ENCODE data around the gene TKTL1. TPM values are rescaled to one million over a fixed set of nuclear protein-coding genes. Genes with fewer than 3 reads are reported as not detected.

The TKTL1 gene
- polyA plus RNA-seq, 4 donors: 0.12 to 0.18 TPM; not detected in 2

DNA sequence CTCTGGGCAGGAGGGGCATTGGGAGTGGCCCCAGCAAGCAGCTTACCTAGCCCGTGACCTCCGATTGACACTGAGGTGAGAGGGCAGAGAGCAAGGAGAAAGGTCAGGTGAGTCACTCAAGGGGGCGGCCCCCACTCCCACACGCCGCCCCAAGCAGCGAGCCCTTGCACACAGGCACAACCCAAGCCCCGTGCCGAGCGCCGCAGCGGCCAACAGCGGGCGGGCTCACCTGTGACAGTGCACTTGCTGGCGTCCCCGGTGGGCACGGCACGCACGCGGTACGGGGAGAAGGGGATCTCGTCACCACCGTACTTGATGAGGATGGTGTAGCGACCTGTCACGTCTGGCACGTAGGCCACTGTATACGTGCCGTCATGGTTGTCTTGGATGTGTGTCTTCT is 61.6 kb downstream of the TKTL1 start:
- DNase-seq (no peak), FAIRE-seq (no peak)
- peaks cover 0 to 79% (median 7%) of the 10 kb centered on the region in 3 donors for H3K36me3 ChIP-seq (ENCODE audit: control insufficient read depth in 3 of 3, insufficient read depth in 2 of 3, low read depth in 1 of 3, low read length in 3 of 3)
- no peaks in the 10 kb centered on the region for H3K27me3 ChIP-seq (ENCODE audit: control insufficient read depth in 3 of 3, insufficient read depth in 3 of 3, low read length in 3 of 3)
- H3K4me1 ChIP-seq (ENCODE audit: control insufficient read depth in 3 of 3, insufficient read depth in 2 of 3, low read depth in 1 of 3, low read length in 2 of 3): no peaks in the 10 kb centered on the region
- H3K4me3 ChIP-seq (ENCODE audit: low read depth in 1 of 3, low read length in 3 of 3): no peak overlapping the region
- no peaks in the 10 kb centered on the region for H3K9me3 ChIP-seq (ENCODE audit: control insufficient read depth in 2 of 2, insufficient read depth in 1 of 2, low read depth in 1 of 2, low read length in 1 of 2)
- 88 to 93% (median 89%) methylated on average over 22 to 27 of the region's 27 CpGs for WGBS, 3 donors
- H3K27ac ChIP-seq (ENCODE audit: low read depth in 1 of 3, low read length in 2 of 3): no peak overlapping the region

DNA sequence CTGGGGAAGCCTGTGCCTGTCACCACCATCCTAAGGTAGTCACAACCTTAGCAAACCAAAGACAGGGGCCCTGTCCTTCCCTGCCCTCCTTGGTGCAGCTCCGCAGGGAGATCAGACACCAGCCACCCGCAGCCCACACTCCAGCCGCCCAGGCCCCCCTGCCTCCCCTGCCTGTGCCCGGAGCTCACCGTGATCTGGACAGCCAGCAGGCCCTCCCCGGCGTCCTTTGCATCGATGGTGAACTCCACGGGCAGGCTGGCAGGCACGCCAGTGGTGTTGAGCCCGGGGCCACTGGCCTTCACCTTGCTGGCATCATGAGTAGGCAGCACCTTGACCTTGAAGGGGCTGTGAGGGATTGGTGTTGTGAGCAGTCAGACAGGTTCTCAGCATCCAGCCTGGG is 62.4 kb downstream of the TKTL1 start:
- Histone ChIP-seq H3K27me3 (ENCODE audit: control insufficient read depth in 3 of 3, insufficient read depth in 3 of 3, low read length in 3 of 3) (no peaks in the 10 kb centered on the region), H3K27ac (ENCODE audit: low read depth in 1 of 3, low read length in 2 of 3) (no peak overlapping the region), H3K9me3 (ENCODE audit: control insufficient read depth in 2 of 2, insufficient read depth in 1 of 2, low read depth in 1 of 2, low read length in 1 of 2) (no peaks in the 10 kb centered on the region), H3K36me3 (ENCODE audit: control insufficient read depth in 3 of 3, insufficient read depth in 2 of 3, low read depth in 1 of 3, low read length in 3 of 3) (peaks cover 0 to 77% (median 10%) of the 10 kb centered on the region in 3 donors), H3K4me3 (ENCODE audit: low read depth in 1 of 3, low read length in 3 of 3) (no peak overlapping the region), H3K4me1 (ENCODE audit: control insufficient read depth in 3 of 3, insufficient read depth in 2 of 3, low read depth in 1 of 3, low read length in 2 of 3) (no peaks in the 10 kb centered on the region)
- 88 to 94% (median 94%) methylated on average over 9 to 11 of the region's 11 CpGs for WGBS, 3 donors
- no peak for FAIRE-seq
- no peak for DNase-seq

DNA sequence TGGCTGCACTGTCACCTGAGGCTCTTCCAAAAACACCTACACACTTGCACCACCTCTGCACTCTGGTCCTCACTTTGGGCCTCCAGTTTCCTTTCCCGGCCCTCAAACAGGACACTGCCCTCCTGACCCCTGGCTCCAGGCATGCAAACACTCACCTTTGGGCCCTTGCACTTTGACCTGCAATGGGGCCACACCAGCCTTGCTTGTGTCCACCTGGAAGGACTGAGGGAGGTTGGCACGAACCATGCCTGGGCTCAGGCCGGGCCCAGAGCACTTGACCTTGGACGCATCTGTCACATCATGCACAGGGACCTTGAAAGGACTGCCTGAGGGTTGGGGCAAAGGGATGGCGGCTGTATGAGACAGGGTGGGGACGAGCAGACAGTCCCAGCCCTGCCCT is 63.2 kb downstream of the TKTL1 start:
- Histone ChIP-seq H3K36me3 (ENCODE audit: control insufficient read depth in 3 of 3, insufficient read depth in 2 of 3, low read depth in 1 of 3, low read length in 3 of 3) (peaks cover 0 to 73% (median 10%) of the 10 kb centered on the region in 3 donors), H3K27ac (ENCODE audit: low read depth in 1 of 3, low read length in 2 of 3) (no peak overlapping the region)
- 56 to 78% (median 64%) methylated on average over 6 of the region's 6 CpGs for WGBS, 3 donors

DNA sequence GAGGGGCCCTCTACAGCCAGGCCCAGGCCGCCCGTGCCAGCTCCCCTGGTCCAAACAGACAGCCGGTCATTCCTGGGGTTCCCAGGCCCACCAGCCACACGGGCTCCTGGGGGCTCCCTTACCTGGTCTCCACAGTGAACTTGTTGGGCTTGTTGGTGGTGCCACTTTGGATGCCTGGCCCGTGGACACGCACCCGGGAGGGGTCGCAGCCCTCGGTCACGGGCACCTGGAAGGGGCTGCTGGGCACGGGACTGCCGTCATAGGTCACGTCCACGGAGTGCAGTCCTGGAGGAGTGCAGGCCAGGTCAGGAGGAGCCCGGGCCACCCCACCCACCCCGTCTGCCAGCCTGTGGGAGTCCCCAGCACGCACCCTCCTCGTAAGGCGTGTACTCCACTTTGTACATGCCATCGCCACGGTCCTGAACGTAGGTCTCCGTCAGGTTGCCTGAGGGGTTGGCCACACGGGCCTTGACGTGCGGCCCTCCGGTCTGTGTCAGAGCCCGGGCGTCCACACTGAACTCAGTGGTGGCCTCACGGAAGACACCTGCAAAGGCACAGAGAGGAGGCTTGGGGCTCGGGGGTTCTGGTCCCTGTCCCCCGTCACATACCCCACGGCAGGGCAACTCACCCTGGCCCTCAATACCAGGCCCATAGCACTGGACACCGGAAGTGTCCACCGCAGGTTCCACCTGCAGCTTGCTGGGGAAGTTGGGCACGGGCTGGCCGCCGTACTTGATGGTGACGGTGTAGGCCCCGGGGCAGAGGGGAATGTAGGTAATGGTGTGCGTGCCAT is 64.0 kb downstream of the TKTL1 start:
- Histone ChIP-seq H3K27me3 (ENCODE audit: control insufficient read depth in 3 of 3, insufficient read depth in 3 of 3, low read length in 3 of 3) (no peaks in the 10 kb centered on the region), H3K4me1 (ENCODE audit: control insufficient read depth in 3 of 3, insufficient read depth in 2 of 3, low read depth in 1 of 3, low read length in 2 of 3) (no peaks in the 10 kb centered on the region), H3K9me3 (ENCODE audit: control insufficient read depth in 2 of 2, insufficient read depth in 1 of 2, low read depth in 1 of 2, low read length in 1 of 2) (no peaks in the 10 kb centered on the region), H3K4me3 (ENCODE audit: low read depth in 1 of 3, low read length in 3 of 3) (no peak overlapping the region), H3K27ac (ENCODE audit: low read depth in 1 of 3, low read length in 2 of 3) (no peak overlapping the region), H3K36me3 (ENCODE audit: control insufficient read depth in 3 of 3, insufficient read depth in 2 of 3, low read depth in 1 of 3, low read length in 3 of 3) (peaks cover 0 to 72% (median 10%) of the 10 kb centered on the region in 3 donors)
- DNase-seq: no peak
- FAIRE-seq: no peak
- WGBS, 3 donors: 91 to 97% (median 94%) methylated on average over 34 to 41 of the region's 41 CpGs

More for the DNA sequence above, 63.2 kb downstream of the TKTL1 start:
- Histone ChIP-seq H3K4me1 (ENCODE audit: control insufficient read depth in 3 of 3, insufficient read depth in 2 of 3, low read depth in 1 of 3, low read length in 2 of 3) (no peaks in the 10 kb centered on the region), H3K27me3 (ENCODE audit: control insufficient read depth in 3 of 3, insufficient read depth in 3 of 3, low read length in 3 of 3) (no peaks in the 10 kb centered on the region), H3K4me3 (ENCODE audit: low read depth in 1 of 3, low read length in 3 of 3) (no peak overlapping the region), H3K9me3 (ENCODE audit: control insufficient read depth in 2 of 2, insufficient read depth in 1 of 2, low read depth in 1 of 2, low read length in 1 of 2) (no peaks in the 10 kb centered on the region)
- no peak for FAIRE-seq
- no peak for DNase-seq

DNA sequence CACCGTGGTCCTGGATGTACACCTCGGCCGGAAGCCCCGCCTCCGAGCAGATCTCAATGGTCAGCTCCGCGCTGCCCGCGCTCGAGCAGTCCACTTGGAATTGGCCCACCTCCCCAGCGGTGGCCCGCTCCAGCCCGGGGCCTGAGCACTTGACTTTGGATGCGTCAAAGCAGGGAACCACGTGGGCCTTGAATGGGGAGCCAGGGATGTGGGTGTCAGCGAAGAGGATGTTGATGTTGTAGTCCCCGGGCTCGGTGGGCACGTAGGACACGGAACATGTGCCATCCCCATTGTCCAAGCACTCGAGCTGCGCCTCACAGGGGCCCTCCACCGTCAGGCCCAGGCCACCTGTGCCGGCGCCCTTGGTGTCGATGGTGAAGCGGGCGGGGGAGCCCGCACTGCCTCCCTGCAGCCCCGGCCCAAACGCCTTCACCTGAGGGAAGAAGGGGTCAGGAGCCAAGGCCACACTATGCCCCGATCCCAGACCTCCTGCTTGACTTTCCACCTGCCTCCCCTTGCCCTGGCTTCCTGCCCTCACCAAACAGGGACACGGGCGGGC is 64.6 kb downstream of the TKTL1 start:
- Histone ChIP-seq H3K36me3 (ENCODE audit: control insufficient read depth in 3 of 3, insufficient read depth in 2 of 3, low read depth in 1 of 3, low read length in 3 of 3) (peaks cover 0 to 73% (median 10%) of the 10 kb centered on the region in 3 donors), H3K4me3 (ENCODE audit: low read depth in 1 of 3, low read length in 3 of 3) (no peak overlapping the region), H3K4me1 (ENCODE audit: control insufficient read depth in 3 of 3, insufficient read depth in 2 of 3, low read depth in 1 of 3, low read length in 2 of 3) (no peaks in the 10 kb centered on the region), H3K27ac (ENCODE audit: low read depth in 1 of 3, low read length in 2 of 3) (no peak overlapping the region), H3K27me3 (ENCODE audit: control insufficient read depth in 3 of 3, insufficient read depth in 3 of 3, low read length in 3 of 3) (no peaks in the 10 kb centered on the region), H3K9me3 (ENCODE audit: control insufficient read depth in 2 of 2, insufficient read depth in 1 of 2, low read depth in 1 of 2, low read length in 1 of 2) (no peaks in the 10 kb centered on the region)
- no peak for FAIRE-seq
- WGBS, 3 donors: 84 to 90% (median 86%) methylated on average over 23 to 34 of the region's 34 CpGs
- DNase-seq: no peak

DNA sequence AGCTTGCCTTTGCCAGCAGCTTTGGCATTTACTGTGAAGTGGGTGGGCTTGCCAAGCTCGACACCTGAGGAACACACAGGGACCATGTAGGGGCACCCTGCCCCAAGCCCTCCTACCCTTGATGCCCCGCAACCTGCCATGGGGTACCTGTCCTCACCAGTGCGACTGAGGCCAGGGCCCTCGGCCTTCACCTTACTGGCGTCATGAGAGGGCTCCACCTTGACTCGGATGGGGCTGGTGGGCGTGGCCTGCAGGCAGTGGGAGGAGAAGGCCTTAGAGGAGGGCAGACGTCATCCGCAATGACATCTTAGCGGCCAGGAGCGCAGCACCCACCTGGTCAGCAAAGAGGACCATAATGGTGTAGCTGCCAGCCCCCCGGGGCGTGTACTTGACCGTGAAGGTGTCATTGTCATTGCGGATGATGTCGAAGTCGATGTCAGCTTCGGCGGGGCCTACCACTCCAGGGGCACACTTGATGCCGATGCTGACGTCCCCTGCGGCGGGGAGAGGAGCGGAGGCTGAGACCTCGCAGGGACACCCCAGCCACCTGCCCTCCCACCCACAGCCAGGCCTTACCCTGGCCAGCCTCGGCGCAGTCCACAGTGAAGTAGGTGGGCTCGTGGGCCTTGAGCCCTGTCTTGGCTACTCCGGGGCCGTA is 66.6 kb downstream of the TKTL1 start:
- DNase-seq (no peak), FAIRE-seq (no peak)
- no peak overlapping the region for H3K27ac ChIP-seq (ENCODE audit: low read depth in 1 of 3, low read length in 2 of 3)
- H3K9me3 ChIP-seq (ENCODE audit: control insufficient read depth in 2 of 2, insufficient read depth in 1 of 2, low read depth in 1 of 2, low read length in 1 of 2): no peaks in the 10 kb centered on the region
- H3K36me3 ChIP-seq (ENCODE audit: control insufficient read depth in 3 of 3, insufficient read depth in 2 of 3, low read depth in 1 of 3, low read length in 3 of 3): peaks cover 0 to 84% (median 9%) of the 10 kb centered on the region in 3 donors
- no peaks in the 10 kb centered on the region for H3K4me1 ChIP-seq (ENCODE audit: control insufficient read depth in 3 of 3, insufficient read depth in 2 of 3, low read depth in 1 of 3, low read length in 2 of 3)
- 88 to 92% (median 90%) methylated on average over 21 to 30 of the region's 30 CpGs for WGBS, 3 donors
- H3K27me3 ChIP-seq (ENCODE audit: control insufficient read depth in 3 of 3, insufficient read depth in 3 of 3, low read length in 3 of 3): no peaks in the 10 kb centered on the region
- H3K4me3 ChIP-seq (ENCODE audit: low read depth in 1 of 3, low read length in 3 of 3): no peak overlapping the region

DNA sequence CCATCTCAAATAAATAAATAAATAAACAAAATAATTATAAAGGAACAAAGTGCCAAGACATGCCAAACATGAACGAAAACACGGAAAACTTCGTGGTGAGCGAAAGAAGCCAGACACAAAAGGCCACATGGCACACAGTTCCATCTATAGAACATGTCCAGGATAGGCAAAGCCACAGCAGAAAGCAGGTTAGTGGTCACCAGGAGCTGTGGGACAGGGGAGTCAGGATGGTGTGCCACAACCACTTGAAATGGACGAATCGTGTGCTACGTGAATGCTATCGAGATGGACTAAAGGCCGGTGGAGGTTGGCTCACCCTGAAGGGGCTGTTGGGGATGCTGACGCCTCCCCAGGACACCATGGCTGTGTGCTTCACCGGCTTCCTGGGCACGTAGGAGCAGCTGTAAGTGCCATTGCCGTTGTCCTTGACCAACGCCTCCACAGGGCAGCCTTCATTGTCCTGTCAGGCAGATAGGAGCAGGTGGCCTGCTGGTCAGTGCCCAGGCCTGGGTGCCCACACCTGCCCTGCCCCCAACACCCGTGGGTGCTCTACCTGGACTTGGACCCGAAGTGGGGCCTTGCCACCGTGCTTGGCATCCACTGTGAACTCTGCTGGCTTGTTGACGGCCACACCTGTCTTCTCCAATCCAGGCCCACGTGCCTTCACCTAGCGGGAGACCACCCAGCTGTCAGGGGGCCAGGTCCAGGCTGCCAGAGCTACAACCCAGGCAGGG is 68.3 kb downstream of the TKTL1 start:
- WGBS, 3 donors: 79 to 89% (median 80%) methylated on average over 18 to 20 of the region's 20 CpGs
- FAIRE-seq: no peak
- H3K36me3 ChIP-seq (ENCODE audit: control insufficient read depth in 3 of 3, insufficient read depth in 2 of 3, low read depth in 1 of 3, low read length in 3 of 3): peaks cover 0 to 81% (median 4%) of the 10 kb centered on the region in 3 donors
- H3K4me3 ChIP-seq (ENCODE audit: low read depth in 1 of 3, low read length in 3 of 3): no peak overlapping the region
- H3K4me1 ChIP-seq (ENCODE audit: control insufficient read depth in 3 of 3, insufficient read depth in 2 of 3, low read depth in 1 of 3, low read length in 2 of 3): peaks cover 0 to 4% (median 0%) of the 10 kb centered on the region in 3 donors
- DNase-seq: no peak
- H3K9me3 ChIP-seq (ENCODE audit: control insufficient read depth in 2 of 2, insufficient read depth in 1 of 2, low read depth in 1 of 2, low read length in 1 of 2): no peaks in the 10 kb centered on the region
- no peaks in the 10 kb centered on the region for H3K27me3 ChIP-seq (ENCODE audit: control insufficient read depth in 3 of 3, insufficient read depth in 3 of 3, low read length in 3 of 3)
- H3K27ac ChIP-seq (ENCODE audit: low read depth in 1 of 3, low read length in 2 of 3): no peak overlapping the region

DNA sequence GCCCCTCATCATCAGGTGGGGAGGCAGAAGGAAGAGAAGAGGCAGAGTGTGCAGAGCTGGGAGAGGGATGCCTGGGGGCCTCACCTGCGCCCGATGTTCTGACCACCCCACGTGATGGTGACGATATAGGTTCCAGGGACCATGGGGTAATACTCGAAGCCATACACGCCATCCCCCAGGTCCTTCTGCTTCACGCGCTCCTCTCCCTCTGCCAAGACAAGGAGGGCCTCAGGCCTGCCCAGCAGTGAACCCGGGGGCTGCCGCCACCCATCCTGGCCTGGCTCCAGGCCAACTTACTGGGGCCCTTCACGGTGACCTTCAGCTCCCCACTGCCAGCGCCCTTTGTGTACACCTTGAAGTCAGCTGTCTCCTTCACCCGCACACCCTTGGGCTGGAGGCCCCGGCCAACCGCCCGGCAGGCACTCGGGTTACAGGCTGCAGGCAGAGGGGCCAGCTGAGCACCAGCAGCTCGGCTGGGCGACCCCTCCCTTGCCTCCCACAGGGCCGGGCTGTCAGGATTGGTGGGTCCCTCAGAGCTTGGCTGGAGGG is 69.5 kb downstream of the TKTL1 start:
- Histone ChIP-seq H3K4me3 (ENCODE audit: low read depth in 1 of 3, low read length in 3 of 3) (no peak overlapping the region), H3K4me1 (ENCODE audit: control insufficient read depth in 3 of 3, insufficient read depth in 2 of 3, low read depth in 1 of 3, low read length in 2 of 3) (peaks cover 0 to 13% (median 0%) of the 10 kb centered on the region in 3 donors), H3K36me3 (ENCODE audit: control insufficient read depth in 3 of 3, insufficient read depth in 2 of 3, low read depth in 1 of 3, low read length in 3 of 3) (peaks cover 0 to 75% (median 3%) of the 10 kb centered on the region in 3 donors), H3K9me3 (ENCODE audit: control insufficient read depth in 2 of 2, insufficient read depth in 1 of 2, low read depth in 1 of 2, low read length in 1 of 2) (no peaks in the 10 kb centered on the region), H3K27me3 (ENCODE audit: control insufficient read depth in 3 of 3, insufficient read depth in 3 of 3, low read length in 3 of 3) (peaks cover 0 to 6% (median 0%) of the 10 kb centered on the region in 3 donors), H3K27ac (ENCODE audit: low read depth in 1 of 3, low read length in 2 of 3) (no peak overlapping the region)
- WGBS, 3 donors: 75 to 81% (median 77%) methylated on average over 5 to 20 of the region's 20 CpGs
- DNase-seq (no peak), FAIRE-seq (no peak)

Measured in small intestine (tissue), 7 donors.